Ramos (cell line): ENCODE results near the gene SUFU.
"Not testable (repeated sequence)": the region's sequence is repeated elsewhere in the genome, so short reads cannot be mapped to it uniquely, and the experiment has no call there.

Experiments
- in situ Hi-C: fragments of 300-500 bp; cut with MboI; formaldehyde crosslinking; loops from one replicate; pipeline ENCODE4 v1.14.3; 2022; ENCODE audit warnings: low sequenced_read_pairs; ENCODE audit not compliant: unreplicated experiment

The SUFU gene

DNA sequence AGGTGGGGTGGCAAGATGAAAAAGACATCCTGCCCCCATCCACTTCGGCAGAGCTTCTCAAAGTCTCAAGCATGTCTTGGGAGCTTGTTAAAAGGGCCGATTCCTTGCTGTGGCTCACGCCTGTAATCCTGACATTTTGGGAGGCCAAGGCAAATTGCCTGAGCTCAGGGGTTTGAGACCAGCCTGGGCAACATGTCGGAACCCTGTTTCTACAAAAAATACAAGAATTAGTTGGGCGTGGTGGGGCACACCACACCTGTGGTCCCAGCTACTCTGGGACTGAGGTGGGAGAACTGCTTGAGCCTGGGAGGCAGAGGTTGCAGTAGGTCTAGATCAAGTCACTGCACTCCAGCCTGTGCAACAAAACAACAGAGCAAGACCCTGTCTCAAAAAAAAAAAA is 155.0 kb downstream of the SUFU start:
- in situ Hi-C loops: loop anchor here (10.0 kb wide), 1 partner anchor 834 kb away; no protein-coding TSS in a partner anchor

DNA sequence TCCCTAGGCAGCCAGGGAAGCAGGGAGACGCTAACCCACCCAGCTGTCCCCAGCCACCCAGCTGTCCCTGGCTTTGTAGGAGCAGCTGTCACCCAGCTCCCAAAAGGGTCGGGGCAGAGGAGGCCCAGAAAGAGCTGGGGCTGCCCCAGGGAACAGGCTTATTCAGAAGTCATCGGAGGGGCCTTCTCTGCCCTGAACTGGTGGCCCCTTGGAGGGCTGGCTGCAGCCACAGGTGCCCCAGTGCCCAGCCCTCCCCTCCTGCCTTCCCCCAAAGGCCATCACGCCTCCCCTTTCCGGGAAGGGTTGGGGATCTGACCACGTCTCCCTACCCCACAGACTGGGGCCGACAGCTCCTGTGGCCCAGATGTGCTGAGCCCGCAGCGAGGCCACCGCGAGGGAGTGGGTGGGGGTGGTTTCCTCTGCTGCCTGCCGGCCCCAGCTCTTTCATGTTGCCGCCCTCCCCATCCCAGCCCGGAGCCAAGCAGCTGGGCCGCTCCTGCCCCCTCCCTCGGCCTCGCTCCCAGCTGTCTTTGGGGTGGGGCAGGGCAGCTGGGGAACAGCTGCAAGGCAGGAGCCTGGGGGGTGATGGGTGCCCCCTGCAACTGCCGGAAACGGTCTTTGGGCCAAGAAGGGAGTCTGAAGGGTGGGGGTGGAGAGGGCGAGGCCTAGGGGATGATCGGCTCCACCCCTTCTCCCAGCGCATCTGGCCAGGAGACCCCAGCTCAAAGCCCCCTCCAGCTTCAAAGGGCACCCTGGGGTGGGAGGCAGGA is 157.3 kb downstream of the SUFU start:
- in situ Hi-C loops: no loop called here

DNA sequence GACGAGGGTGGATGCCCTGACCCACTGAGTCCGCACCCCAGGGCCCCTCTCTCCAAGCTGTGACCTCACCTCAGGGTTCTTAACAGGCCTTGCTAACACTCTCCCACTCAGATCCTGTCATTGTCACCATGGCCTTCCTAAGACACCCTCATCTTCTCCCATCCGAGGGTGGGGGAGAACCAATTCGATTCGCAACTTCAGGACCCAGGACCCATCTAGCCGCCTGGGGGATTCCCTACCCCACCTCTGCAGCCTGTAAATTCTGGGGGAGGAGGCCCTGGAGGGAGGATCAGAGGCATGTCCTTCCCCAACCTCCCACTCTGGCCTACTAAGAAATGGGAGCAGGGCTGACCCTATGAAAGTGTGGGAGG is 157.9 kb downstream of the SUFU start:
- in situ Hi-C loops: no loop called here

DNA sequence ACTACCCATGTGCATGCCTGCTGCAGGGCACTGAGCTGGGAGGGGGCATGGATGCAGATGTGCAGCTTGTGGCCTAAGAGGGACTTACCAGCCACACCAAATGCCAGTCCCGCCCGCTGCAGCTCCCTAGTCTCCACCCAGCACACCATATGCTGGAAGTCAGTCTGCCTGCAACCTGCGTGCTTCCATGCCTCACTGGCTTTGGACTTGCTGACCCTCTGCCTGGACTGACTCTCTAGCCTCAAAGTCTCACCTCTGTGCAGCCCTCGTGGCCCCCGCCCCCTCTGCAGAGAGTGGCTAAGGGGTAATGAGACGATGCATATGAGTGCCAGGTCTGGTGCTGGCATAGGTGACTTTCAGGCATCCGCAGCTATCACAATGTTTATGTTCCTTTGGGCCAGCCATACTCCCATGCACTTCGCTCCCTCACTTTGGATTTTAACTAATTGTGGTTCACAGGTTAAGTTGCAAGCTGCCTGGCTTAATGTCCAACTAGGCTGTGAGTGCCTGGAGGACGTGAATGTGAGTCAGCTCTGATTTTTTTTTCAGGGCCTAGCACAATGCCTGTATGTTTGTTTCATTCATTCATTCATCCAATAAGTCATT is 162.2 kb downstream of the SUFU start:
- in situ Hi-C loops: no loop called here

DNA sequence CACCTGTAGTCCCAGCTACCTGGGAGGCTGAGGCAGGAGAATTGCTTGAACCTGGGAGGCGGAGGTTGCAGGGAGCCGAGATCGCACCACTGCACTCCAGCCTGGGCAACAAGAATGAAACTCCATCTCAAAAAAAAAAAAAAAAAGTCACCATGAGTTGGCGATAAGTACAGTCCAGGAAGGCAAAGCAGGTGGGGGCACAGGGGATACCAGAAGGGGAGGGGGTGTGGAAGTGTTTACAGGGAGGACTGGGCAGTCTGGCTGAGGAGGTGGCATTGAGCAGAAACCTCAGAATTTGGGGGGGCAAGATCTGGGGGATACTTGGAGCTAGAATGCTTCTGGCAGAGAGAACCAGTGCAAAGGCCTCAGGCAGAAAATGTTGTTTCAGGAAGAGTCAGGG is 163.6 kb downstream of the SUFU start:
- in situ Hi-C loops: not testable (repeated sequence)

DNA sequence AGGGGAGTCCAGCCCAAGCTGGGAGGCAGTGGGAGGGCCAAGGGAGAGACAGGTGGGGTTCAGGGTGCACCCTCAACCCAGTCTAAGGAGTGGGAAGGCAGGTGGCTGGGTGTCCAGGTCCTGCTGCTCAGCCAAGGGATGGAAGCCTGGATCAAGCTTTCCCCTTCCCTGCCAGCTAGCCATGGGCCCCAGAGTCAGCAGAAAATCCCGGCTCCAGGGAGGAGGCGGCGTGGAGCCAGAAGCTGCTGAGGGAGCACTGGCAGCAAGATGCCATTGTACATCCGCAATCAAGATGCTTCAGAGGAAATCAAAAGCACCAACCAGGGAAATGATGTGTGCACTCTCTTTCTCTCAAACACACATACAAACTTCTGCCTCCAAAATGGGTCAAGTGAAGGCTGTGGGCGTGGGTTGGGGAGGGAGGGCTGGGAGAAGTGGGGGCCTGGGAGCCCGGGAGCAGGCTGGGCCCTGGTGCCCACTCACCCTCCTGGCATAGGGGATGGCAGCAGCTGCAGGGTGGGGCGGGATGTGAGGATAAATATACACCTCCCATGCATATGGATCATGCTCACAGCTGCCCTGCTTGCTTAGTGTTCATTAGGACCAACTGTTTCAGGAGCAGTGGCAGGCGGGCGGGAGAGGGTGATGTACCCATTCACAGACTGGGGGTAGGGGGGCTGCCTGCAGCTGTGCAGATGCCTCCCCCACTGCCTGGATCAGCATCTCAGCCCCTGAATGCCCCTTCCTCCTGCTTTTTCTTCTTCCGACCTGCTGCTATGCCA is 164.7 kb downstream of the SUFU start:
- in situ Hi-C loops: no loop called here

DNA sequence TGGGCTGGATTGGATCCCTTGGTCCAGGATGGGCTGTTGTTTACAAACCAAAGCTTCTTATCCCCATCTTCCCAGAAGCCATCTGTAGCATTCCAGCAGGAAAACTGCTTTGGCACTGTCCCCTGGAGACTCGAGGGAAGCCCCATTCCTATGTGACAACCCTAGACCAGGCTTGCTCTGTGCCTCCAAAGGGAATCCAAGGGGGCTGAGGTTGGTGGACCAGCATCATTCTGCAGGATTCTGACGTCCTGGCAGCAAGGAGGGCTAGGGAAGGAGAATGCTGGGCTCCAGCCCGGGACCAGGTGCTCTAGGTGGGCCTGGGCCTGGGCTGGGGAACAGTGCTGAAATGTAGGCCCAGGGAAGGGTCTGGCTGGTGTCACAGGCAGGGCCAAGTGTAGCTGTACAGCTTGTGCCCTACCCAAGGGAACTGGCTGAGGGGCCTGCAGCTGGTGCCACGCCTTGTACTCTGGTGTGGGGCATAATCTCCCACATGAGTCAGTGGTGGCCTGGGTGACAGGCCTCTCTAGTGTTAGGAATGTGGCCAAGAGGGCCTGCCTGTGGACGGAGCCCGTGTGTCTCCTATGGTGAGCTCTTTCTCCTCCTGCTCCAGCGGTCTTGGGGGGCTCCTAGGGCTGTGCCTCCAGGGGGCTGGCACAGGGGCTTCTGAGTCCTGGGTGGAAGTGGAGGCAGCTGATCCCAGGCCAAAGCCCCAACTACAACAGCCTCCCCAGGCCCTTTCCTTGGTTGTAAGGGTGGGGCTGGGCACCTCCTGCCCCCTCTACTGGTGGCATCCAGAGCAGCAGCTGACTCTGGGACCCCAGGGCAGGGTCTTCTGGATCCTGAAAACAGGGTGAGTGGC is 165.7 kb downstream of the SUFU start:
- in situ Hi-C loops: no loop called here

DNA sequence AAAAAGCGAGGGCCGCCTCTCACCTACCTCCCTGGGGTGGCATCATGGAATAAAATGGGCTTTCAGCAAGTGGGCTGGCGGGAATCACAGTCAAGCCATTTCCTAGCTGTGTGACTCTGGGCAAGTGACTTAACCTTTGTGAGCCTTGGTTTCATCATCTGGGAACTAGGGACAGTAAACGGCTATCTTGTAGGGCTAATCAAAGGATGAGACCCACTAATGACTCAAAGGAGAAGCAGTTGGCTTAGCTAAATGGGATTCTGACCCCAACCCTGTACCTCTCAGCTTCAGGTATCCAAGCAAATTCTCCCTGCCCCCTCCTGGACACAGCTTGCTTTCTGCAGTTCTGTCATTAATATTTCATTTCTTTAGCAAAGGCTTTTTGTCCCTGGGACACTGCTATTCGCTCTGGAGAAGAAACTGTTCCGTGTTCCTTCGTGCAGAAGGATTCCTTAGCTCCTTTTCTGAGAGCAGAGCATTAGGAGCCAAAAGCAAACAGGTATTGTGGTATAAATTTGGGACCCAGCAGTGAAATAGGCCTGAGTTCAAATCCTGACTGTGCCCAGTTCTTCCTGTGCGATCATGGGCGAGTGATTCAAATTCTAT is 166.4 kb downstream of the SUFU start:
- in situ Hi-C loops: no loop called here

DNA sequence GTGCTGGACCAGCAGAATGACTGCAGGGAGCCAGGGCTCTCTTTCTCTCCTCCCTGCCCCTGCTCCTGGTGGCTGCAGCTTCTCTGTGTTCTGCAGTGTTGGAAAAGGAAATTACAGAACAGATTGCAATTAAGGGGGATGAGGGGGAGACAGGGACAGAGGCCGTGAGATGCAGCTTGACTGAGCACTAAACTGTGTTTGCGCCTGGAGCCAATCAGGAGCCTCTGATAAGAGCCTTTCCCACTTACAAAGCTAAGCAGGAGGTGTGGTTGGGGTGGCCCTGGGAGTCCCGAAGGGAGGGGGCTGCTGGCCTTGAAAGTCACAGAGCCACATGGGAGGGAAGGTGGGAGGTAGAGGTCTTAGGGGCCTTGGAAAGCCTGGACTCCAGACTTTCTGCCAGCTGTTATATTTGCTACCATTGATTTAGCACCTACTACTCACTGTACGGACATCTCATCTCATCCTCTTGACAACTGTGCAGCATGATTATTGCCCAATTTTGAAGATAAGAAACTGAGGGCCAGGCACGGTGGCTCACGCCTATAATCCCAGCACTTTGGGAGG is 167.2 kb downstream of the SUFU start:
- in situ Hi-C loops: no loop called here

DNA sequence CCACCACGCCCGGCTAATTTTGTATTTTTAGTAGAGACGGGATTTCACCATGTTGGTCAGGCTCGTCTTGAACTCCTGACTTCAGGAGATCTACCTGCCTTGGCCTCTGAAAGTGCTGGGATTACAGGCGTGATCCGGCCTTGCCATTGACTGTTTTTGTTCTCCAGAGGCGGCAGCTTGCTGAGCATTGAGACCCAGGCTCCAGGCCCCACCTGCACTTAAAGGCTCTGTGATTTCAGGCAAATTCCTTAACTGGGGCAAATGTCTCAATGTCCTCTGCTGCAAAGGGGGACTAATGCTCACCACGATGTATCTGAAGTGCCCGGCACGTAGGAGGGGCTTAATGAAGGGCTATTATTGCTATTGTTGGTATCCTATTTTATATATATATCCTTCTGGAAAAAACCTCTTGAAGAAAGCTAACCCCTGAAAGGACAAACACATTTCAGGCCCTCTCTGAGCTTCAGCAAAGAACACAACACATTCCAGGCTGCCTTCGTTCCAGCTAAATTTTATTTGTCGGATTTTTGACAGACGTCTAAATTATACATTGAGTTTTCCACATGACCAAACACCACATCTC is 169.6 kb downstream of the SUFU start:
- in situ Hi-C loops: no loop called here

DNA sequence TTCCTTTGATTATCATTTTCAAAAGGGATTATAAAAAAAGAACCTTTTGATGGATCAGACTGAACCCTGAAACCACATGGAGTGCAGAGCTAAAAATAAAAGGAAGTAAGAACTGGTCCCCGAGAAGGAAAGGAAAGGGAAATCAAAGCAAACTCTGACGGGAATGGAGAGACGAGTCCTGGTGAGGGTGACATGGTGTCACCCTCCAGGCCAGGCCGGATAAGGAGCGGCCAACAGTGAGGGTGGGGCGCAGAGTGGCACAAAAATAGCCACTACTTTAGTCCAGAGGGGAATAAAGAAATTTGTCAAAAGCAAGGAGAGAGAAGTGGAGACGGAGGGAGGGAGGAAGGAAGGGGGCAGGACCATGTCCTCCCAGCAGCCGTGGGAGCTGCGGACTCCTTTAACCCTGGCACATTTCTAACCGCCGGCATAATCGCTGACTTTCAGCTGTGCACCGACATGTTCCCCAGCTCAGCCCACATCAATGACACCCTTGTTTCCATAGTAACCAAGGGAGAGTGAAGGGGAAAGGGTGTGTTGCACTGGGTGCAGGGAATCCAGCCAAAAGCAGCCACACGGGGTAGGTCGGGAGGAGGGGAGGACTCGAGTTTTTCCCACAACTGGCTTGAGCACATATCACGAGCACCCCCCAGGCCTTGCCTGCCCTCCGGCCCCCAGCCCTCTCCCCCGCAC is 170.2 kb downstream of the SUFU start:
- in situ Hi-C loops: no loop called here

DNA sequence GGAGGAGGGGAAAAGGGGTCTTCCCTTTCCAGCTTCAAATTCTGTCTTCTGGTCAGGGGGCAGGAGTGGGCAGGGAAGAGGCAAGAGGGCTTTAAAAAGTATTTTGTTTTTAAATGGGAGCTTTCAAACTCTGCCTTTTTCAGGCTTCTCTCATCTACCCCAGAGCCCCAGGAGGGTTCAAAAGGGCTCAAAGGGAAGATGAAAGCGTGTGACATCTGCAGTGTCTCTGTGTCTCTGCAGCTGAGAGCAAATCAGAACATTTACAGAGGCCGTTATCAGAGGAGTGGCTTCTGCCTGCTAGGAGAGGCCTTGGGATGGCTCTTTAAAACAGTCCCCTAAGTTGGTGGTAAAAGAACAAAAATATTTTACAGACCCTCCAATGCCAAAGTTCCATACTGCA is 170.8 kb downstream of the SUFU start:
- in situ Hi-C loops: no loop called here

DNA sequence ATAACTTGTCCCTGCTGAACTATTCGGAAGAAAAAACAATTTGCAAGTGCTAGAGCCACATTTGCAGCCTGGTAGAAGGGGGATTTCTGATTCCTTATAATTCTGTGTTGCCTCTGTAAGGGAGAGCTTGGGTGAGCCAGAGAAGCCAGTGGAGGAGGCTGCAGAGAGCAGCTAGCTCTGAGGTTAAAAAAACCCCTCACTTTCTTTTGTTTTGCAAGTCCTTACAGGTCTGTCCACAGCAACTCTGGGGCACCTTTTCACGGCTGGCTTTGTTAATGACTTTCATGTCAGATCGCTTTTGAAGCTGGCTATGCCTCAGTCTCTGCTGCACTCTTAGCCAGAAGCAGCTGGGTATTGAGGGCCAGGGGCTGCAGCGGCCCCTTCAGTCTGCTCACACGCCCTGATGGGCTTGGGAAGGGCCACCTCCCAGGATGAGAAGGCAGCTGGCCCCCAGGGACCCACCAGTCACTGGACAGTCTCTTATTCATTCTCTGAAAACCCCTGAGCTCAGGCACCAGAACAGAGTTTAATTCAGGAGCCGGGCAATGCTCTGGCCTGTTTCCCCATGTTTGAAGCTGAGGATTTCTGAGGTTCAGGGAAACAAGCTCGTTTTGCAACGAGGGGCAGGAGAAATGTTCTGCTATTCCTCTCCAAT is 171.4 kb downstream of the SUFU start:
- in situ Hi-C loops: no loop called here

DNA sequence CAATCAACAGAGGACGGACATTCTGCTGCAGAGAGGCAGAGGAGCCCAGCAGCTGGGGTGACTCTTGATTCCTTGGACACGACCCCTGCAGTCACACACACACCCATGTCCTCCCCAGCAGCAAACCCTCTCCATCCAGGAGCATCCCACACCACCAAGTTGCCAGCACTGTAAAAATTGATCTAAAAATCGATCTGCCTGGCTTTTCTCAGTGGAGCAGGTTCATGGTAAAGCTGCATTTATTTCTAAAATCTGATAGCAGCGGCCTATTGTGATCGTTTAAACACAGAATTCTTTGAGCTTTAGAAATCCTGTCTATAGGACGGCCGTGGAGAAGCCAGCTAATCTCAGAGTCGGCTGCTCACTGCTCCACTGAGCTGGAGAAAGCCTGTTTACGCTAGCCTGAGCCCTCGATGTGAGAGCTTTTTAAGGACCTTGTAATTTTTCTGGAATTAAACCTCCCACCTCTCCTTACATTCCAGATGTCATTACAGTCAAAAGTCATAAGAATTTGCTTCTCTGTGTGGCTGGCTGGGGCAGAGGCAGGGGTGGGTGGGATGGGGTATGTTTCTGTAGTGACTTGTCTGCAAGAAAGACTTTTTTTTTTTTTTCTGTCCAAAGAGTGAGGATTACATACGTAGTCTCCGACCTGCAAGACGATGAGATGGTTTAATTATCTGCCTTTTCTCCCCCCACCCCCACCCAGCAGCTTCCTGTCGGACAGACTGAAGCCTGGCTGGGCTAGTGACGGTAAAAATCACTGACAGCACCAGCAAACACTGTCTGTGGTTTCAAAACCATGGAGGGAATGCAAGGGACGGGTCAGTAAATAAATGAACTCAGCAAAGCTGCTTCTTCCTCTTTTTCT is 172.1 kb downstream of the SUFU start:
- in situ Hi-C loops: no loop called here

DNA sequence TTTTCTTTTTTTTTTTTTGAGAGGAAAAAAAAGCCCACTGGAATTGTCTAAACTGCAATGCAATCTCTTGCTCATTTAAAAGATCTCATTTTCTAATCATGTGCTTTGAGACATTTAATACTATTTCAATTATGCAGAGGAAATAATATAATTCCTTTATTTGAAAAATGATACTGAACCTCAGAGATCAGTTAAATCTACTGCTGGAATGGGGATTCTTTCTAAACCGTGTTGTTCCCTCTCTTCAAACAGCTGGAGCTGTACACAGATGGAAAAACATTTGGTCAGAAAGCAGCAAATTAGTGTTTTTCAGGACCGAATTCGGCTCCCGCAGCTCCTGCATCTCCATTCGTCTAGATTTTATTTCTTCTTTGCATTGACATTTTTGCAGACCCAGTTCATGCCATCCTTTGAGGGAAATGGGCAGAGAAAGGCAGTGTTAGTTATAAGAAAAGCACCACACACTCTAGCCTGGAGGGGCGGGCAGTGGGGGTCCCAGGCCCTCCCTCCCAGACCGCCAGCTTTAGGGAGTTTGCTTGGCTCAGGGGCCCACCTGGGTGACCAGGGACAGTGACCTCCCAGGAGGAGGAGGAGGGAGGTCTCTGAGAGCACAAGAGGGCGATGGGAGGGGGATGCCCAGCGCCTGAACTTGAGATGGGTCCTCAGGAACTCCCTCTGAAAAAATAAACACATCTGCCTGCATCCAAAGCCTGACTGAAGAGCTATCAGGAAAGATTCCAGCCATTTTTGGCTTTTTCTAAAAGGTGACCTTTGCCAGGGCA is 173.0 kb downstream of the SUFU start:
- in situ Hi-C loops: no loop called here

DNA sequence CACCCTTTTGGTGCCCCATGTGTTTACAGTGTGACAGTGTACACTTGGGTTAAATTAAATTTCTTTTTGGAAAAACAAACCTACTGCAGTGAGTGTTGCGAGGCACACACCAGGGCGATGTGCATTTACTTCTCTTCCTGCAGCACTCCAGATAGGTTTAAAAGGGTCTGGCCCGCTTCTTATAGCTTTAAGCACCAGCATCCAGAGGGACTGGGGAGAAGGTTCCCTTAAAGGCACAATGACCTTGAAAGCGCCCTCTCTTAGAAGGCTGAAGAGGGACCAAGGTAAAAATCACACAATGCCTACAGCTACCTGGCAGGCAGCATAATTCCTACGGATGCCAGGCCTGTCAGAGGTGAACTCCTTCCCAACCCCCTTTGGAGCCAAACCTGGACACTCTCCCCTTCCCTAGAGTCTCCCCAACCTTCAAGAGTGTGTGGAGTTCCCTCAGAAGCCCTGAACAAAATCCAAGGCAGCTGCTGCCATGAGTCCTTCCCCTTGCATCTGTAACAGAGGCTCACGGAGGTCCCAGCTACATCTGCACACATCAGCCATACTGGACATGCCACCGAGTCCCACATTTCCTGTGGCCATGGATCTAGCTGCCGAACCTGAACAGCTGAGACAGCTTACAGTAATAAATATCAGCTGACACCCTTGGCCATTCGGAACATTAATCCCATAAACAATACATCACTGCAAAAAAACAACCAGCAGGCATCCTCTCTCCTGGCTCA is 173.7 kb downstream of the SUFU start:
- in situ Hi-C loops: no loop called here
